ENCODE results near the gene MPC1. TPM values are rescaled to one million over a fixed set of nuclear protein-coding genes. Genes with fewer than 3 reads are reported as not detected.
A peak's percentile ranks its signal among the peaks of the same experiment; 100 is the strongest.

MPC1 gene
- total and polyA plus RNA-seq, 4 experiments from 2014 or later, result 33.1 to 85.0 (median 46.0) TPM

- Histone ChIP-seq H3K4me1 (ENCODE audit: insufficient read depth, low read length) (no peaks in the 10 kb centered on the region), H3K27ac (ENCODE audit: low read depth, low read length) (no peak overlapping the region), H3K9me3 (ENCODE audit: control insufficient read depth in 1 of 2, low read length in 2 of 2) (no peaks in the 10 kb centered on the region), H3K36me3 (ENCODE audit: insufficient read depth, low read length) (no peaks in the 10 kb centered on the region), H3K27me3 (ENCODE audit: insufficient read depth, low read length) (no peaks in the 10 kb centered on the region), H3K4me3 (ENCODE audit: low read length in 2 of 2) (no peak overlapping the region)
- ChIA-PET CTCF (ENCODE audit: partially characterized antibody) (interaction anchor here (0.7 to 6.2 kb wide), 41 partner anchors 7 to 514 kb away, joined by 3 to 104 read pairs (median 5); partner anchors contain the start of gene PRR18), POLR2A (ENCODE audit: partially characterized antibody) (interaction anchor here (0.6 to 2.1 kb wide), 6 partner anchors 12 to 245 kb away, joined by 3 to 6 read pairs (median 4); no protein-coding TSS in a partner anchor)
- Mint-ChIP-seq H3K4me1 (peaks cover 4 to 9% (median 7%) of the 10 kb centered on the region in 4 donors), H3K4me3 (no peak overlapping the region), H3K27me3 (peaks cover 1 to 2% of the 10 kb centered on the region in 2 donors), H3K9me3 (no peaks in the 10 kb centered on the region), H3K27ac (no peak overlapping the region), H3K36me3 (no peaks in the 10 kb centered on the region)
- intact Hi-C loops (cut with micrococcal nuclease), result loop anchor here (1.0 to 5.0 kb wide), 4 partner anchors 17 to 243 kb away; partner anchors contain the start of gene SFT2D1
- DNase-seq, result no peak
These were observed 17.4 kb upstream of the MPC1 start for GRCh38 chr6:166400181-166400580.

- ChIA-PET CTCF (ENCODE audit: partially characterized antibody) (interaction anchor here (1.0 to 6.2 kb wide), 11 partner anchors 9 to 122 kb away, joined by 3 to 104 read pairs (median 31); partner anchors contain the start of gene PRR18), POLR2A (ENCODE audit: partially characterized antibody) (interaction anchor here (0.6 to 2.1 kb wide), 3 partner anchors 9 to 21 kb away, joined by 3 to 5 read pairs (median 3); no protein-coding TSS in a partner anchor)
- H3K9me3 ChIP-seq (ENCODE audit: control insufficient read depth in 1 of 2, low read length in 2 of 2), result no peaks in the 10 kb centered on the region
- no peaks in the 10 kb centered on the region for H3K4me1 ChIP-seq (ENCODE audit: insufficient read depth, low read length)
- H3K36me3 Mint-ChIP-seq, result no peaks in the 10 kb centered on the region
- DNase-seq, result no peak
- no peak overlapping the region for H3K4me3 Mint-ChIP-seq
- no peaks in the 10 kb centered on the region for H3K36me3 ChIP-seq (ENCODE audit: insufficient read depth, low read length)
- H3K27me3 ChIP-seq (ENCODE audit: insufficient read depth, low read length), result no peaks in the 10 kb centered on the region
- no peaks in the 10 kb centered on the region for H3K9me3 Mint-ChIP-seq
- peak overlapping the region in 2 of 7 donors; percentile 14 to 43 for H3K27ac Mint-ChIP-seq
- peaks cover 4 to 9% (median 7%) of the 10 kb centered on the region in 4 donors for H3K4me1 Mint-ChIP-seq
- no peak overlapping the region for H3K27ac ChIP-seq (ENCODE audit: low read depth, low read length)
- intact Hi-C loops (cut with micrococcal nuclease), result no loop called here
- H3K4me3 ChIP-seq (ENCODE audit: low read length in 2 of 2), result no peak overlapping the region
- H3K27me3 Mint-ChIP-seq, result peaks cover 2 to 7% of the 10 kb centered on the region in 2 donors
These were observed 15.6 kb upstream of the MPC1 start for GRCh38 chr6:166398348-166398747.

GRCh38 chr6:166397849-166398248, 15.1 kb upstream of the MPC1 start:
- no peaks in the 10 kb centered on the region for H3K4me1 ChIP-seq (ENCODE audit: insufficient read depth, low read length)
- Mint-ChIP-seq H3K9me3 (no peaks in the 10 kb centered on the region), H3K36me3 (no peaks in the 10 kb centered on the region), H3K27me3 (peaks cover 2 to 7% of the 10 kb centered on the region in 2 donors), H3K4me3 (no peak overlapping the region), H3K4me1 (peaks cover 4 to 6% (median 5%) of the 10 kb centered on the region in 4 donors), H3K27ac (no peak overlapping the region)
- ChIA-PET POLR2A (ENCODE audit: partially characterized antibody) (interaction anchor here (0.6 to 2.1 kb wide), 3 partner anchors 9 to 22 kb away, joined by 3 to 5 read pairs (median 3); no protein-coding TSS in a partner anchor), CTCF (ENCODE audit: partially characterized antibody) (interaction anchor here (1.0 to 6.2 kb wide), 10 partner anchors 9 to 122 kb away, joined by 3 to 104 read pairs (median 29); partner anchors contain the start of gene PRR18)
- no peaks in the 10 kb centered on the region for H3K9me3 ChIP-seq (ENCODE audit: control insufficient read depth in 1 of 2, low read length in 2 of 2)
- no peak for DNase-seq
- no peak overlapping the region for H3K27ac ChIP-seq (ENCODE audit: low read depth, low read length)
- intact Hi-C loops (cut with micrococcal nuclease), result no loop called here
- H3K36me3 ChIP-seq (ENCODE audit: insufficient read depth, low read length), result no peaks in the 10 kb centered on the region
- no peaks in the 10 kb centered on the region for H3K27me3 ChIP-seq (ENCODE audit: insufficient read depth, low read length)
- H3K4me3 ChIP-seq (ENCODE audit: low read length in 2 of 2), result no peak overlapping the region

GRCh38 chr6:166395778-166396177, 13.0 kb upstream of the MPC1 start:
- Histone ChIP-seq H3K36me3 (ENCODE audit: insufficient read depth, low read length) (no peaks in the 10 kb centered on the region), H3K27me3 (ENCODE audit: insufficient read depth, low read length) (no peaks in the 10 kb centered on the region), H3K4me1 (ENCODE audit: insufficient read depth, low read length) (no peaks in the 10 kb centered on the region), H3K4me3 (ENCODE audit: low read length in 2 of 2) (no peak overlapping the region), H3K9me3 (ENCODE audit: control insufficient read depth in 1 of 2, low read length in 2 of 2) (no peaks in the 10 kb centered on the region), H3K27ac (ENCODE audit: low read depth, low read length) (no peak overlapping the region)
- Mint-ChIP-seq H3K4me1 (peaks cover 1 to 3% (median 2%) of the 10 kb centered on the region in 4 donors), H3K27me3 (peaks cover 5 to 7% of the 10 kb centered on the region in 2 donors), H3K9me3 (no peaks in the 10 kb centered on the region), H3K27ac (no peak overlapping the region), H3K4me3 (no peak overlapping the region), H3K36me3 (no peaks in the 10 kb centered on the region)
- CTCF ChIA-PET (ENCODE audit: partially characterized antibody), result interaction anchor here (0.9 kb wide), 1 partner anchor 14 kb away, joined by 3 read pairs; no protein-coding TSS in a partner anchor
- POLR2A ChIA-PET (ENCODE audit: partially characterized antibody), result no interaction called here
- no peak for DNase-seq
- intact Hi-C loops (cut with micrococcal nuclease), result no loop called here

- H3K4me1 Mint-ChIP-seq, result peaks cover 0 to 2% (median 0%) of the 10 kb centered on the region in 4 donors
- no peaks in the 10 kb centered on the region for H3K36me3 Mint-ChIP-seq
- no peak overlapping the region for H3K4me3 Mint-ChIP-seq
- no peak overlapping the region for H3K4me3 ChIP-seq (ENCODE audit: low read length in 2 of 2)
- no peaks in the 10 kb centered on the region for H3K9me3 Mint-ChIP-seq
- H3K27ac ChIP-seq (ENCODE audit: low read depth, low read length), result no peak overlapping the region
- CTCF ChIA-PET (ENCODE audit: partially characterized antibody), result interaction anchor here (0.9 kb wide), 1 partner anchor 14 kb away, joined by 3 read pairs; no protein-coding TSS in a partner anchor
- no peaks in the 10 kb centered on the region for H3K4me1 ChIP-seq (ENCODE audit: insufficient read depth, low read length)
- H3K27ac Mint-ChIP-seq, result no peak overlapping the region
- DNase-seq, result no peak
- no peaks in the 10 kb centered on the region for H3K36me3 ChIP-seq (ENCODE audit: insufficient read depth, low read length)
- no peaks in the 10 kb centered on the region for H3K27me3 ChIP-seq (ENCODE audit: insufficient read depth, low read length)
- intact Hi-C loops (cut with micrococcal nuclease), result no loop called here
- H3K27me3 Mint-ChIP-seq, result peaks cover 5 to 7% of the 10 kb centered on the region in 2 donors
- no peaks in the 10 kb centered on the region for H3K9me3 ChIP-seq (ENCODE audit: control insufficient read depth in 1 of 2, low read length in 2 of 2)
- POLR2A ChIA-PET (ENCODE audit: partially characterized antibody), result no interaction called here
These were observed 12.6 kb upstream of the MPC1 start for GRCh38 chr6:166395351-166395750.

GRCh38 chr6:166394036-166394892, 11.5 kb upstream of the MPC1 start:
- CTCF ChIA-PET (ENCODE audit: partially characterized antibody), result interaction anchor here (0.7 to 3.1 kb wide), 5 partner anchors 9 to 118 kb away, joined by 3 to 10 read pairs (median 5); no protein-coding TSS in a partner anchor
- Histone ChIP-seq H3K27ac (ENCODE audit: low read depth, low read length) (no peak overlapping the region), H3K36me3 (ENCODE audit: insufficient read depth, low read length) (no peaks in the 10 kb centered on the region), H3K9me3 (ENCODE audit: control insufficient read depth in 1 of 2, low read length in 2 of 2) (no peaks in the 10 kb centered on the region), H3K4me1 (ENCODE audit: insufficient read depth, low read length) (no peaks in the 10 kb centered on the region), H3K27me3 (ENCODE audit: insufficient read depth, low read length) (no peaks in the 10 kb centered on the region), H3K4me3 (ENCODE audit: low read length in 2 of 2) (no peak overlapping the region)
- Mint-ChIP-seq H3K4me1 (peaks cover 0 to 2% (median 0%) of the 10 kb centered on the region in 4 donors), H3K27ac (no peak overlapping the region), H3K4me3 (no peak overlapping the region), H3K36me3 (no peaks in the 10 kb centered on the region), H3K27me3 (peaks cover 5 to 7% of the 10 kb centered on the region in 2 donors), H3K9me3 (no peaks in the 10 kb centered on the region)
- DNase-seq, result no peak
- intact Hi-C loops (cut with micrococcal nuclease), result no loop called here
- POLR2A ChIA-PET (ENCODE audit: partially characterized antibody), result no interaction called here

- Mint-ChIP-seq H3K36me3 (no peaks in the 10 kb centered on the region), H3K27ac (no peak overlapping the region), H3K27me3 (peaks cover 5 to 7% of the 10 kb centered on the region in 2 donors), H3K4me1 (peaks cover 0 to 2% (median 0%) of the 10 kb centered on the region in 4 donors), H3K9me3 (no peaks in the 10 kb centered on the region), H3K4me3 (no peak overlapping the region)
- Histone ChIP-seq H3K9me3 (ENCODE audit: control insufficient read depth in 1 of 2, low read length in 2 of 2) (no peaks in the 10 kb centered on the region), H3K36me3 (ENCODE audit: insufficient read depth, low read length) (no peaks in the 10 kb centered on the region), H3K4me1 (ENCODE audit: insufficient read depth, low read length) (no peaks in the 10 kb centered on the region), H3K4me3 (ENCODE audit: low read length in 2 of 2) (no peak overlapping the region), H3K27ac (ENCODE audit: low read depth, low read length) (no peak overlapping the region), H3K27me3 (ENCODE audit: insufficient read depth, low read length) (no peaks in the 10 kb centered on the region)
- CTCF ChIA-PET (ENCODE audit: partially characterized antibody), result interaction anchor here (1.3 to 3.1 kb wide), 4 partner anchors 11 to 118 kb away, joined by 3 to 10 read pairs (median 6); no protein-coding TSS in a partner anchor
- no peak for DNase-seq
- POLR2A ChIA-PET (ENCODE audit: partially characterized antibody), result no interaction called here
- intact Hi-C loops (cut with micrococcal nuclease), result no loop called here
These were observed 10.7 kb upstream of the MPC1 start for GRCh38 chr6:166393535-166393823.

All from CD4-positive, alpha-beta memory T cell (primary cell).